Renal cortical epithelial cell (primary cell): ENCODE data around the gene MAP1LC3B. TPM values are rescaled to one million over a fixed set of nuclear protein-coding genes. Genes with fewer than 3 reads are reported as not detected.

ENCODE experiments used
- total RNA-seq: library from RNA; depleted of rRNA; stranded (reverse); fragments of >200 nt; gene quantifications from 2 replicates; pipeline ENCODE4 v1.2.3, GENCODE V29; 2014

The MAP1LC3B gene
- total RNA-seq, 1 donor from 2014 or later, result 76.1 TPM

Other genes starting within 250 kb of the MAP1LC3B start
- gene C16orf95, start 74.9 kb upstream of the MAP1LC3B start, total RNA-seq, result 3.4 and 3.8 TPM in 2 replicates
- gene FBXO31, start 8.6 kb upstream of the MAP1LC3B start, total RNA-seq, result 26.3 and 26.7 TPM in 2 replicates
- gene ZCCHC14, start 100.7 kb downstream of the MAP1LC3B start, total RNA-seq, result 4.9 and 24.8 TPM in 2 replicates
- 0.35 and 0.50 TPM in 2 replicates for gene JPH3, start 210.2 kb downstream of the MAP1LC3B start, total RNA-seq